ENCODE results near the gene HYAL3. TPM values are rescaled to one million over a fixed set of nuclear protein-coding genes. Genes with fewer than 3 reads are reported as not detected.

The HYAL3 gene
- total and polyA plus RNA-seq, 2 donors from 2014 or later = 2.0 to 3.2 TPM

- DNase-seq = no peak
- no peak for FAIRE-seq
- Histone ChIP-seq H3K9ac (ENCODE audit: low read length in 3 of 3) (peak overlapping the region; percentile 0 to 64 (median 30)), H3K36me3 (ENCODE audit: control insufficient read depth in 2 of 3, insufficient read depth in 3 of 3, low read length in 3 of 3) (peaks cover 0 to 6% (median 3%) of the 10 kb centered on the region in 3 donors), H3K9me3 (ENCODE audit: control insufficient read depth in 2 of 3, insufficient read depth in 1 of 3, low read length in 3 of 3) (no peaks in the 10 kb centered on the region), H3K27me3 (ENCODE audit: control insufficient read depth, insufficient read depth, low read length) (no peaks in the 10 kb centered on the region), H3K4me3 (ENCODE audit: low read length in 3 of 3) (peak overlapping the region; percentile 50 to 68 (median 67)), H3K4me1 (ENCODE audit: control insufficient read depth in 2 of 3, insufficient read depth in 2 of 3, low read depth in 1 of 3, low read length in 3 of 3) (peaks cover 4 to 38% (median 18%) of the 10 kb centered on the region in 3 donors), H3K27ac (ENCODE audit: low read depth in 2 of 2, low read length in 2 of 2) (peak overlapping the region; percentile 80 to 93)
- no peak for TF ChIP-seq CTCF (IDR thresholded peaks at IDR 0.05; ENCODE audit: borderline replicate concordance, extremely low read depth, insufficient read depth)
- intact Hi-C loops (cut with DNase I) = no loop called here
Observed at GRCh38 chr3:50299929-50300680, 900 bp upstream of the HYAL3 start.

GRCh38 chr3:50299638-50299928 lies 378 bp upstream of the HYAL3 start:
- FAIRE-seq = no peak
- Histone ChIP-seq H3K9ac (ENCODE audit: low read length in 3 of 3) (peak overlapping the region; percentile 0 to 64 (median 30)), H3K27me3 (ENCODE audit: control insufficient read depth, insufficient read depth, low read length) (no peaks in the 10 kb centered on the region), H3K9me3 (ENCODE audit: control insufficient read depth in 2 of 3, insufficient read depth in 1 of 3, low read length in 3 of 3) (no peaks in the 10 kb centered on the region), H3K4me3 (ENCODE audit: low read length in 3 of 3) (peak overlapping the region; percentile 50 to 68 (median 67)), H3K4me1 (ENCODE audit: control insufficient read depth in 2 of 3, insufficient read depth in 2 of 3, low read depth in 1 of 3, low read length in 3 of 3) (peaks cover 4 to 38% (median 18%) of the 10 kb centered on the region in 3 donors), H3K36me3 (ENCODE audit: control insufficient read depth in 2 of 3, insufficient read depth in 3 of 3, low read length in 3 of 3) (peaks cover 0 to 6% (median 3%) of the 10 kb centered on the region in 3 donors), H3K27ac (ENCODE audit: low read depth in 2 of 2, low read length in 2 of 2) (peak overlapping the region; percentile 80 to 93)
- no peak for TF ChIP-seq CTCF (IDR thresholded peaks at IDR 0.05; ENCODE audit: borderline replicate concordance, extremely low read depth, insufficient read depth)
- intact Hi-C loops (cut with DNase I) = no loop called here
- no peak for DNase-seq

GRCh38 chr3:50297896-50298725 lies 1.1 kb downstream of the HYAL3 start:
- H3K9ac ChIP-seq (ENCODE audit: low read length in 3 of 3) = peak overlapping the region in 2 of 3 donors; percentile 76 to 94
- peaks cover 0 to 6% (median 3%) of the 10 kb centered on the region in 3 donors for H3K36me3 ChIP-seq (ENCODE audit: control insufficient read depth in 2 of 3, insufficient read depth in 3 of 3, low read length in 3 of 3)
- no peaks in the 10 kb centered on the region for H3K27me3 ChIP-seq (ENCODE audit: control insufficient read depth, insufficient read depth, low read length)
- DNase-seq (peak in 1 of 5 donors; percentile 62), FAIRE-seq (no peak)
- H3K9me3 ChIP-seq (ENCODE audit: control insufficient read depth in 2 of 3, insufficient read depth in 1 of 3, low read length in 3 of 3) = no peaks in the 10 kb centered on the region
- intact Hi-C loops (cut with DNase I) = no loop called here
- H3K27ac ChIP-seq (ENCODE audit: low read depth in 2 of 2, low read length in 2 of 2) = peak overlapping the region; percentile 94
- no peak for TF ChIP-seq CTCF (IDR thresholded peaks at IDR 0.05; ENCODE audit: borderline replicate concordance, extremely low read depth, insufficient read depth)
- H3K4me1 ChIP-seq (ENCODE audit: control insufficient read depth in 2 of 3, insufficient read depth in 2 of 3, low read depth in 1 of 3, low read length in 3 of 3) = peaks cover 4 to 38% (median 20%) of the 10 kb centered on the region in 3 donors
- H3K4me3 ChIP-seq (ENCODE audit: low read length in 3 of 3) = peak overlapping the region in 2 of 3 donors; percentile 74 to 92
